GM12873 (cell line): ENCODE results near the gene PCDH9.

ENCODE experiments used
- TF ChIP-seq, protein P1 (sequence below): IDR thresholded peaks from 2 replicates; pipeline ENCODE4 v1.5.1; 2012; ENCODE audit warnings: low read depth, mild to moderate bottlenecking, moderate library complexity, low read length, control low read depth; ENCODE audit not compliant: insufficient read depth; ENCODE audit errors: missing control alignments

Gene PCDH9

DNA sequence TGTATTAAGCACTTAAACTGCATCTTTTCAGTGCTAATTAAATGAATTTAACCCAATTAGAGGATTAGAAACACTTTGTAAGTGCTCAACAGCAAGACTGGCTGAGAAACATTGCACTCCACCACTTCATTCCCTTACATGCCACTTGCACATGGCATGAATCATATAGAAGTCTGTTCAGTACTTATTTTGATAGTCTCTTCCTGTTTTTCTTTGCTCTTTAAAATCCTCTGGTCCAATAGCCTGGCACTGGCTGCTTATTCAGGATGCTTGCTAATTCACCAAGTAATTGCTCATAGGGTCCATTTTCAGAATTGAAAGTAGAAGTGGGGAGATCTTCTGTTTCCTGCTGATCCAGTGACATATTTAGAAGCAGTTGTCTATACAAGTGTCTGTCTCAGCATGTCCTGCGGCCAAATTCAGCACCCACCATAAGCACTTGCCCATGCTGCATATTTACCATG lies 900.1 kb downstream of the PCDH9 start:
- TF ChIP-seq, protein P1, sequence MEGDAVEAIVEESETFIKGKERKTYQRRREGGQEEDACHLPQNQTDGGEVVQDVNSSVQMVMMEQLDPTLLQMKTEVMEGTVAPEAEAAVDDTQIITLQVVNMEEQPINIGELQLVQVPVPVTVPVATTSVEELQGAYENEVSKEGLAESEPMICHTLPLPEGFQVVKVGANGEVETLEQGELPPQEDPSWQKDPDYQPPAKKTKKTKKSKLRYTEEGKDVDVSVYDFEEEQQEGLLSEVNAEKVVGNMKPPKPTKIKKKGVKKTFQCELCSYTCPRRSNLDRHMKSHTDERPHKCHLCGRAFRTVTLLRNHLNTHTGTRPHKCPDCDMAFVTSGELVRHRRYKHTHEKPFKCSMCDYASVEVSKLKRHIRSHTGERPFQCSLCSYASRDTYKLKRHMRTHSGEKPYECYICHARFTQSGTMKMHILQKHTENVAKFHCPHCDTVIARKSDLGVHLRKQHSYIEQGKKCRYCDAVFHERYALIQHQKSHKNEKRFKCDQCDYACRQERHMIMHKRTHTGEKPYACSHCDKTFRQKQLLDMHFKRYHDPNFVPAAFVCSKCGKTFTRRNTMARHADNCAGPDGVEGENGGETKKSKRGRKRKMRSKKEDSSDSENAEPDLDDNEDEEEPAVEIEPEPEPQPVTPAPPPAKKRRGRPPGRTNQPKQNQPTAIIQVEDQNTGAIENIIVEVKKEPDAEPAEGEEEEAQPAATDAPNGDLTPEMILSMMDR: no peak

DNA sequence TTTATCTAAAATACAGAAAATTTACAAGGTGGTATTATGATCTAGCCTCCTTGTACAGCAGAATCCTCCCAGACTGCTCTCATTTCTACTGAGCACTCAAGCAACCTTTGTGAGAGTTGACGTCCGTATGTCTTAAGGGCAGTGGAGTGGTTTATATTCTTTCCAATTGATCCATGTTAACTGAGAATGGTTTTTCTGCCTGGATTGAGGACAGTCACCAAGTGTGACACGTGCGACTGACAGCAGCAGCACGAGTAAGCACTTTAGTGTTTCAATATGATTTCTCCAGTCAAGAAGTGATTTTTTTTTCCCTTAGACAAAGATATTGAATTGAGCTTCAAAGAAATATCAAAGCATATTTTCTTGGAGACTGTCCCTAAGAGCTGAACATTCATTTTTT lies 901.7 kb downstream of the PCDH9 start:
- TF ChIP-seq, protein P1: no peak

DNA sequence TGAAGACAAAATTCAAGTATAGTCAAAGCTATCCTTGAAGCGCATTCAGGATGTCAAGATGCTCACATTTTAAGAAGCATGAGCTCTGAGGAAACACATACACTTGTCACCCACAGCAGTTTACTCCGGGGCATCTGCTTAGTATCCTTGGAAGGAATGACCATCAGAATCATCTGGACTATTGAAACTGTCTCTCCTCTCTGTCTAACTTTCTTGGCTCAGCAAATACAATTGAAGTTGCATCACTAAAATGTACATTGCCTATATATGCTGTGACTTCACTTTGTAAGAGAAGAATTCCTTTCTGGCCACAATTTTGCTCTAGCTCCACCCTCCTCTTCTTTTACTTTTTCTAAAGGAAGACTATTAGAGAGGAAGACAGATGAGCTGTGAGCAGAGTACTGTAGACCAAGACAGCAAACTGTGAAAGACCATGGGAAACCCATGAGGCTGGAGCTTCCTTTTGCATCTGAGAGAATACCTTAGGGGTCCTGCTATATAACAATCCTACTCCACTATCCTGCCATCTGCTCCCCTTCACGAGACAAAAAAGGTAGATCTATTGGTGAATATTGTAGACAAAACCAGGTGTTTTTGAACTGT lies 906.3 kb downstream of the PCDH9 start:
- TF ChIP-seq, protein P1: no peak

DNA sequence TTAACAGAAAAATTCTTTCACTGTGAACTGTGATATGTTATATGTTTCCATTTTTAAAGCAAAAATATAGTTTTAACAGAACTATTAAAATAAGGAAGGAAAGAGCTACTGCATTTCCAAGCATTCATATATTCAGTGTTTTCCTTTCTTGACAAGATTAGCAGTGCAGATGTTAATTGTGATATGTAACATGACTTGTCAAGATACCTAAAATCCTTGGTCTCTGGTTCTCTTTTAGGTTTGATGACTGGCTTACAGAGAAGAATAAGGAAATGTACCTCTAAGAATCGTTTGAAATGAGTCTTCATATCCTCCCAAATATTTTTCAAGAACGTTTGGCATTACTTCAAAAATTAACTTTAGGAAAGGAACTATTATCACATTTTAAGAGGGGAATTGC lies 907.2 kb downstream of the PCDH9 start:
- TF ChIP-seq, protein P1: no peak

- TF ChIP-seq, protein P1: no peak
Observed at GRCh38 chr13:66322193-66322740, 907.9 kb downstream of the PCDH9 start.

DNA sequence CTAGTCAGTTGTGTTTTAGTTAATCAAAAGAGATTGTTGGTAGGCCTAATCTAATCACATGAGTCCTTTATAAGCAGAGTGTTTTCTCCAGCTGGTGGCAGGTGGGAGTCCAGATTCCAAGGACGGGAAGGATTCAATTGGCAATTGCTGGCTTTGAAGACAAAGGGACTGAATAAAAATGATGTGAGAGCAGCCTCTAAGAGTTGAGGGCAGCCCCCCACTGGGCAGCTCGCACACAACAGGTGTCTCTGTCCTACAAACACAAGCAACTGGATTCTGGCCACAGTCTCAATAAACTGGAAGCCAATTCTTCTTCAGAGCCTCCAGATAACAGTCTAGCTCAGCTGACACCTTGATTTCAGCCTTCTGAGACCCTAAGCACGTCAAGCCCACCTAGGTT lies 915.2 kb downstream of the PCDH9 start:
- TF ChIP-seq, protein P1: no peak

DNA sequence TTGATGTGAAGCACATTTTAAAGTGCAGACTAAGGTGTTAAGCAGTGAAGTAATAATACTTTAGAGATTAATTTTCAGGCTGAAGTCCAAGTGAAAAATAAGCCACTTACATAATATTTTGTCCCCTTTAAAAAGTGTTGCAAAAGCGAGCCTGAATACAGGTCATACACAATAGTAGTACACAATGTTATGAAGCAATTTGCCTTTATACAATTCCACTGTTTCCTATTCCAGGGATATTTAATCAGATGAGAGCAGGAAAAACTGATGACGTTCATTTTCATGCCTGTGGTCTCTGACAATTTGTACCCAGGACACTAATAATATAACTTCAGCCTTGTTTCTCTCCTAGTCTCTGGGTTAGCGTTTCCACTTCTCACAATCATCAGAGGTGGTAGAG lies 916.7 kb downstream of the PCDH9 start:
- TF ChIP-seq, protein P1: no peak
